OCI-LY7 (cell line): ENCODE measurements around the gene SLC2A13. TPM values are rescaled to one million over a fixed set of nuclear protein-coding genes. Genes with fewer than 3 reads are reported as not detected.
"Not testable (repeated sequence)": the region's sequence is repeated elsewhere in the genome, so short reads cannot be mapped to it uniquely, and the experiment has no call there.

Source experiments
- BruUV-seq: library from RNA; stranded (reverse); fragments of 400-500 nt; replicated peaks from 2 replicates; lab custom pipeline; 2021; lab: Mats Ljungman, UMichigan
- CTCF ChIA-PET: fragments of 300-600 bp; sonication (Branson Sonifier 250); formaldehyde crosslinking; loops from one replicate; lab custom pipeline; 2022; ENCODE audit warnings: antibody characterized with exemption; ENCODE audit not compliant: unreplicated experiment; lab: Charles Lee
- POLR2A ChIA-PET: fragments of 300-600 bp; sonication (Branson Sonifier 250); formaldehyde crosslinking; loops from one replicate; lab custom pipeline; 2022; ENCODE audit warnings: antibody characterized with exemption; lab: Charles Lee
- DNase-seq: peaks from one replicate; pipeline ENCODE4 v3.0.0-alpha.2; 2015; ENCODE audit warnings: low spot score
- H2AFZ ChIP-seq: fragments of 200-600 bp; sonication (generic), shearing (Covaris generic); 2 replicates; pipeline ENCODE4 v1.6.1; 2014; ENCODE audit warnings: mild to moderate bottlenecking, antibody characterized with exemption, low read length, moderate library complexity
- H3K27ac ChIP-seq: fragments of 200-600 bp; sonication (generic); 2 replicates; pipeline ENCODE4 v1.5.1; 2014; ENCODE audit warnings: mixed run types, low read depth, mild to moderate bottlenecking, moderate library complexity, low read length, inconsistent platforms; ENCODE audit not compliant: poor library complexity, severe bottlenecking
- H3K36me3 ChIP-seq: fragments of 200-600 bp; sonication (generic); 2 replicates; pipeline ENCODE4 v1.6.1; 2014; ENCODE audit warnings: mild to moderate bottlenecking, antibody characterized with exemption, low read length, moderate library complexity, mixed read lengths; ENCODE audit not compliant: insufficient read depth
- H3K4me1 ChIP-seq: fragments of 200-600 bp; sonication (generic); 2 replicates; pipeline ENCODE4 v1.5.1; 2014; ENCODE audit warnings: mild to moderate bottlenecking, low read length; ENCODE audit not compliant: insufficient read depth, poor library complexity, severe bottlenecking
- H3K4me2 ChIP-seq: fragments of 200-600 bp; sonication (generic); 2 replicates; pipeline ENCODE4 v1.6.1; 2014; ENCODE audit warnings: mild to moderate bottlenecking, low read length
- H3K4me3 ChIP-seq: fragments of 200-600 bp; sonication (generic); 2 replicates; pipeline ENCODE4 v1.5.1; 2014; ENCODE audit warnings: mild to moderate bottlenecking, low read depth, low read length; ENCODE audit not compliant: poor library complexity, severe bottlenecking
- H3K79me2 ChIP-seq: fragments of 200-600 bp; sonication (generic); 2 replicates; pipeline ENCODE4 v1.6.1; 2016; ENCODE audit warnings: low read depth, mild to moderate bottlenecking, low read length, moderate library complexity, mixed read lengths; ENCODE audit not compliant: insufficient read depth
- H3K9me2 ChIP-seq: fragments of 200-600 bp; sonication (generic); 2 replicates; pipeline ENCODE4 v1.6.1; 2016; ENCODE audit warnings: mild to moderate bottlenecking, low read length, mixed read lengths; ENCODE audit not compliant: insufficient read depth
- H3K9me3 ChIP-seq: fragments of 200-600 bp; sonication (generic); 2 replicates; pipeline ENCODE4 v1.6.1; 2014; ENCODE audit warnings: mild to moderate bottlenecking, mixed run types, low read length, mixed read lengths
- H4K20me1 ChIP-seq: fragments of 200-600 bp; sonication (generic); 2 replicates; pipeline ENCODE4 v1.6.1; 2014; ENCODE audit warnings: mild to moderate bottlenecking, antibody characterized with exemption, low read length, moderate library complexity, mixed read lengths; ENCODE audit not compliant: insufficient read depth
- EZH2phosphoT487 ChIP-seq: fragments of 200-600 bp; sonication (generic); IDR thresholded peaks from 2 replicates; pipeline ENCODE4 v1.6.1; 2018; ENCODE audit warnings: low read depth, borderline replicate concordance, mild to moderate bottlenecking, mixed run types, antibody characterized with exemption, low read length, moderate library complexity, mixed read lengths
- intact Hi-C: fragments of 100-400 bp; cut with micrococcal nuclease; formaldehyde crosslinking; loops from one replicate; pipeline ENCODE4 v1.10.0; 2022; ENCODE audit not compliant: unreplicated experiment
- total RNA-seq, 2 experiments: library from RNA; depleted of rRNA in 1 of 2; stranded (reverse); fragments of >200 nt in 1 of 2; shearing (Covaris generic) in 1 of 2; gene quantifications; 2 replicates each; pipeline ENCODE4 v1.2.3, GENCODE V29; 2014 to 2022
- TF ChIP-seq, protein P1 (sequence below): fragments of 200-600 bp; sonication (generic); conservative IDR thresholded peaks from 2 replicates; pipeline ENCODE4 v1.5.1; 2014; ENCODE audit warnings: mild to moderate bottlenecking, antibody characterized with exemption, low read length, moderate library complexity, mixed read lengths

SLC2A13 gene
- total RNA-seq, 2 experiments from 2014 or later, result 12.4 to 16.5 TPM

- Histone ChIP-seq H3K9me3 (no peaks in the 10 kb centered on the region), H3K9me2 (peaks cover 5% of the 10 kb centered on the region; the same call in 1 of the 2 replicates), H2AFZ (no peak overlapping the region), H3K27ac (no peak overlapping the region), H3K79me2 (no peaks in the 10 kb centered on the region), H3K4me1 (no peaks in the 10 kb centered on the region), H3K36me3 (no peaks in the 10 kb centered on the region), H3K4me3 (no peak overlapping the region), H3K4me2 (no peak overlapping the region), H4K20me1 (no peaks in the 10 kb centered on the region)
- intact Hi-C loops, result no loop called here
- CTCF ChIA-PET, result no interaction called here
- DNase-seq, result no peak
- POLR2A ChIA-PET, result interaction anchor here (0.6 to 0.8 kb wide), 5 partner anchors 10 to 201 kb away, joined by 3 to 4 read pairs (median 4); no protein-coding TSS in a partner anchor
- no peak for TF ChIP-seq EZH2phosphoT487
- TF ChIP-seq, protein P1, sequence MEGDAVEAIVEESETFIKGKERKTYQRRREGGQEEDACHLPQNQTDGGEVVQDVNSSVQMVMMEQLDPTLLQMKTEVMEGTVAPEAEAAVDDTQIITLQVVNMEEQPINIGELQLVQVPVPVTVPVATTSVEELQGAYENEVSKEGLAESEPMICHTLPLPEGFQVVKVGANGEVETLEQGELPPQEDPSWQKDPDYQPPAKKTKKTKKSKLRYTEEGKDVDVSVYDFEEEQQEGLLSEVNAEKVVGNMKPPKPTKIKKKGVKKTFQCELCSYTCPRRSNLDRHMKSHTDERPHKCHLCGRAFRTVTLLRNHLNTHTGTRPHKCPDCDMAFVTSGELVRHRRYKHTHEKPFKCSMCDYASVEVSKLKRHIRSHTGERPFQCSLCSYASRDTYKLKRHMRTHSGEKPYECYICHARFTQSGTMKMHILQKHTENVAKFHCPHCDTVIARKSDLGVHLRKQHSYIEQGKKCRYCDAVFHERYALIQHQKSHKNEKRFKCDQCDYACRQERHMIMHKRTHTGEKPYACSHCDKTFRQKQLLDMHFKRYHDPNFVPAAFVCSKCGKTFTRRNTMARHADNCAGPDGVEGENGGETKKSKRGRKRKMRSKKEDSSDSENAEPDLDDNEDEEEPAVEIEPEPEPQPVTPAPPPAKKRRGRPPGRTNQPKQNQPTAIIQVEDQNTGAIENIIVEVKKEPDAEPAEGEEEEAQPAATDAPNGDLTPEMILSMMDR, result no peak
- no TSS peak for BruUV-seq
These were observed 292.1 kb downstream of the SLC2A13 start for GRCh38 chr12:39813776-39814175.

GRCh38 chr12:39812456-39812855 is 293.4 kb downstream of the SLC2A13 start:
- DNase-seq, H3K9me3 ChIP-seq, H3K9me2 ChIP-seq, H3K4me1 ChIP-seq, H3K27ac ChIP-seq, POLR2A ChIA-PET, H2AFZ ChIP-seq, H3K36me3 ChIP-seq, H3K4me3 ChIP-seq, BruUV-seq, intact Hi-C loops, CTCF ChIA-PET, H4K20me1 ChIP-seq, H3K79me2 ChIP-seq, H3K4me2 ChIP-seq: not testable (repeated sequence)

DNA sequence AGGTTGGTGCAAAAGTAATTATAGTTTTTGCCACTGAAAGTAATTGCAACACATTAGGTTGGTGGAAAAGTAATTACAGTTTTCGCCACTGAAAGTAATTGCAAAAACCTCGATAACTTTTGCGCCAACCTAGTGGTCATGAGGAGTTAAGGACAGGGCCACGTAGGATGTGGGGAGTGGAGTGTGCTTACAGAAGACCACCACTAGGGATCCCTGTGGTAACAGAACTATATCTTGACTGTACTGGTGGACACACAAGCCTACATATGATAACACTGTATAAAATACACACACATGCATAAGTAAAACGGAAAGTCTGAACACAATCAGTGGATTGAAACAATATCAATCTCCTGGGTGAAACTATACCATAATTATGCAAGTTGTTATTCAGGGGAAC is 298.8 kb downstream of the SLC2A13 start:
- no peak overlapping the region for H3K4me2 ChIP-seq
- H3K9me3 ChIP-seq, result no peaks in the 10 kb centered on the region
- ChIA-PET CTCF (no interaction called here), POLR2A (interaction anchor here (0.6 to 1.0 kb wide), 2 partner anchors 8 to 639 kb away, joined by 3 to 4 read pairs; no protein-coding TSS in a partner anchor)
- no peaks in the 10 kb centered on the region for H3K4me1 ChIP-seq
- intact Hi-C loops, result no loop called here
- H3K9me2 ChIP-seq, result peaks cover 5% of the 10 kb centered on the region; the same call in 1 of the 2 replicates
- H3K27ac ChIP-seq, result no peak overlapping the region
- H3K36me3 ChIP-seq, result no peaks in the 10 kb centered on the region
- no peaks in the 10 kb centered on the region for H4K20me1 ChIP-seq
- no TSS peak for BruUV-seq
- TF ChIP-seq, protein P1, result peak; percentile 65
- TF ChIP-seq EZH2phosphoT487, result no peak
- H2AFZ ChIP-seq, result no peak overlapping the region
- H3K79me2 ChIP-seq, result no peaks in the 10 kb centered on the region
- DNase-seq, result peak; percentile 13
- no peak overlapping the region for H3K4me3 ChIP-seq
